ENCODE measurements around the gene HS1BP3. TPM values are rescaled to one million over a fixed set of nuclear protein-coding genes. Genes with fewer than 3 reads are reported as not detected.

The HS1BP3 gene
- total and polyA plus RNA-seq, 2 of the 4 experiments (the other 2 are of a cell fraction), result 9.0 to 14.8 TPM

DNA sequence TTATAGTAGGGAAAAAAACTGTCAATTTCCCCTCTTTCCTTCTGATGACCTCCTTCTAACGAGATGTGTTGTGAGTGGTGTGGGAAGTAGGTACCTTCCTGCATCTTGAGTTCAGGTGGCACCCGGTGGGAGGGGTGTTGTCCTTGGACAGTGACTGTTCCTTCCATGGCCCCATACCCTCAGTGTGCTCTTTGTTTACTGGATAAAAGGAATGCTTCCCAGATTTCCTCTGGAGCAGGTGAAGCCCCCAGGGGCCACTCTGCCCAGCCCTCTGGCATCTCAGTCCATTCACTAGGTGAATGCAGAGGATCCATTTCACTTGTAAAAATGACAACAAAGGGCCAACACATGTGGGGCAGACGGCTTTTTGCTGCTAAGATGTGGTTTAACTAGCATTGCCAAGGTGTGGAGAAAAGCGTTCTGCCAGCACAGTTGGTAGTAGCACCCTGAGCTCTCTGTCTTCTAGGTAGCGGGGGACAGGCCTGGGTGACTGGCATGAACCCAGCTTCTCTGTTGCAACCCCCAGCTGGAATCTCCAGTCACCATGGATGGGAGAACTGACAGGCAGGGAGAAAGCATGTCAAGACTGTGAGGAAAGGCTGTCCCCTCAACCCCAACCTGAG, 22.9 kb upstream of the HS1BP3 start:
- peaks cover 7% of the 10 kb centered on the region; the same call in 1 of the 2 replicates for H3K4me1 ChIP-seq (ENCODE audit: control insufficient read depth, insufficient read depth, low read length)
- TF ChIP-seq MXI1 (IDR thresholded peaks at IDR 0.05; ENCODE audit: borderline replicate concordance, low read depth, low read length) (no peak), ELK1 (IDR thresholded peaks at IDR 0.05; ENCODE audit: borderline replicate concordance, low read depth, low read length) (no peak), MAZ (IDR thresholded peaks at IDR 0.05; ENCODE audit: borderline replicate concordance, low read depth, low read length) (no peak), USF2 (IDR thresholded peaks at IDR 0.05; ENCODE audit: low read depth, low read length) (no peak), BHLHE40 (IDR thresholded peaks at IDR 0.05; ENCODE audit: low read depth, low read length) (no peak), FOS (IDR thresholded peaks at IDR 0.05; ENCODE audit: low read depth, low read length) (no peak), CEBPB (IDR thresholded peaks at IDR 0.05; ENCODE audit: low read depth, low read length) (no peak), RFX5 (IDR thresholded peaks at IDR 0.05; ENCODE audit: low read depth, low read length) (no peak), SMC3 (IDR thresholded peaks at IDR 0.05; ENCODE audit: low read depth, low read length) (no peak), MAFK (IDR thresholded peaks at IDR 0.05; ENCODE audit: low read depth, low read length) (no peak), RCOR1 (IDR thresholded peaks at IDR 0.05; ENCODE audit: insufficient replicate concordance, low read length) (no peak), NFE2L2 (IDR thresholded peaks at IDR 0.05; ENCODE audit: low read depth, low read length) (no peak), CHD1 (IDR thresholded peaks at IDR 0.05; ENCODE audit: low read depth, low read length) (no peak), POLR2A (IDR thresholded peaks at IDR 0.05; ENCODE audit: low read depth, low read length) (no peak), RAD21 (IDR thresholded peaks at IDR 0.05; ENCODE audit: low read length) (no peak)
- TF ChIP-seq, protein P1, sequence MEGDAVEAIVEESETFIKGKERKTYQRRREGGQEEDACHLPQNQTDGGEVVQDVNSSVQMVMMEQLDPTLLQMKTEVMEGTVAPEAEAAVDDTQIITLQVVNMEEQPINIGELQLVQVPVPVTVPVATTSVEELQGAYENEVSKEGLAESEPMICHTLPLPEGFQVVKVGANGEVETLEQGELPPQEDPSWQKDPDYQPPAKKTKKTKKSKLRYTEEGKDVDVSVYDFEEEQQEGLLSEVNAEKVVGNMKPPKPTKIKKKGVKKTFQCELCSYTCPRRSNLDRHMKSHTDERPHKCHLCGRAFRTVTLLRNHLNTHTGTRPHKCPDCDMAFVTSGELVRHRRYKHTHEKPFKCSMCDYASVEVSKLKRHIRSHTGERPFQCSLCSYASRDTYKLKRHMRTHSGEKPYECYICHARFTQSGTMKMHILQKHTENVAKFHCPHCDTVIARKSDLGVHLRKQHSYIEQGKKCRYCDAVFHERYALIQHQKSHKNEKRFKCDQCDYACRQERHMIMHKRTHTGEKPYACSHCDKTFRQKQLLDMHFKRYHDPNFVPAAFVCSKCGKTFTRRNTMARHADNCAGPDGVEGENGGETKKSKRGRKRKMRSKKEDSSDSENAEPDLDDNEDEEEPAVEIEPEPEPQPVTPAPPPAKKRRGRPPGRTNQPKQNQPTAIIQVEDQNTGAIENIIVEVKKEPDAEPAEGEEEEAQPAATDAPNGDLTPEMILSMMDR (conservative IDR thresholded peaks at IDR 0.05; ENCODE audit: low read depth, low read length), result no peak
- no peak overlapping the region for H2BK15ac ChIP-seq (ENCODE audit: low read depth, low read length)
- POLR2A ChIA-PET (ENCODE audit: unreplicated experiment), result no interaction called here
- no peak overlapping the region for H4K5ac ChIP-seq (ENCODE audit: low read depth, low read length)
- H2BK120ac ChIP-seq (ENCODE audit: low read depth, low read length), result no peak overlapping the region
- ATAC-seq (ENCODE audit: low read depth) (no peak), DNase-seq (no peak)
- intact Hi-C loops (cut with micrococcal nuclease) (no loop called here), in situ Hi-C loops (cut with MboI; ENCODE audit: low sequenced_read_pairs) (loop anchor here (25.0 kb wide), 1 partner anchor 1089 kb away; no protein-coding TSS in a partner anchor), dilution Hi-C loops (cut with HindIII; ENCODE audit: low sequenced_read_pairs, unreplicated experiment) (no loop called here)
- H2AK9ac ChIP-seq (replicated peaks; ENCODE audit: low read depth, low read length, poor library complexity), result no peak overlapping the region
- H2BK20ac ChIP-seq (ENCODE audit: low read depth, low read length), result no peak overlapping the region
- H3K14ac ChIP-seq (replicated peaks; ENCODE audit: low read depth, low read length), result no peak overlapping the region
- H3K36me3 ChIP-seq (ENCODE audit: control insufficient read depth, insufficient read depth, low read length), result peaks cover 1% of the 10 kb centered on the region; the same call in 1 of the 2 replicates
- H3K56ac ChIP-seq (ENCODE audit: extremely low read depth, insufficient read depth, low read length), result no peak overlapping the region
- H3K23ac ChIP-seq (ENCODE audit: low read depth, low read length), result no peak overlapping the region
- H3K4me3 ChIP-seq (ENCODE audit: insufficient read depth, low read depth, low read length), result no peak overlapping the region
- no peak overlapping the region for H2AFZ ChIP-seq (replicated peaks; ENCODE audit: low read length, poor library complexity)
- H2AK5ac ChIP-seq (ENCODE audit: low read depth, low read length), result no peak overlapping the region
- H3K9ac ChIP-seq (ENCODE audit: low read depth, low read length), result no peak overlapping the region
- H2BK5ac ChIP-seq (ENCODE audit: low read depth, low read length, poor library complexity, severe bottlenecking), result no peak overlapping the region
- no peak overlapping the region for H3K4ac ChIP-seq (ENCODE audit: low read depth, low read length)
- no peak overlapping the region for H4K91ac ChIP-seq (ENCODE audit: insufficient read depth, low read depth, low read length)
- WGBS, 2 experiments (ENCODE audit: extremely low coverage in 2 of 2, insufficient read length in 1 of 2), result 100% methylated on average over 1 of the region's 5 CpGs; no CpG with 5 or more reads in 1 of the 2 experiments
- peaks cover 42% of the 10 kb centered on the region for H3K27me3 ChIP-seq (ENCODE audit: control insufficient read depth, insufficient read depth, low read length)
- H4K20me1 ChIP-seq (ENCODE audit: insufficient read depth, low read length), result no peaks in the 10 kb centered on the region
- H3K9me3 ChIP-seq (ENCODE audit: control insufficient read depth, insufficient read depth, low read length), result peaks cover 12% of the 10 kb centered on the region; the same call in 1 of the 2 replicates
- H3K79me1 ChIP-seq (ENCODE audit: low read depth in 1 of 2, low read length in 2 of 2), result no peaks in the 10 kb centered on the region
- no peak overlapping the region for H3K18ac ChIP-seq (ENCODE audit: low read depth, low read length)
- BruUV-seq (replicated peaks), result no TSS peak
- no peak overlapping the region for H3K4me2 ChIP-seq (ENCODE audit: low read depth, low read length)
- peaks cover 5% of the 10 kb centered on the region; the same call in 1 of the 2 replicates for H3K9me1 ChIP-seq (ENCODE audit: insufficient read depth, low read length)
- no peak overlapping the region for H4K8ac ChIP-seq (ENCODE audit: low read depth in 2 of 2, low read length in 2 of 2)
- CTCF ChIA-PET, result interaction anchor here (0.6 to 1.4 kb wide), 3 partner anchors 13 to 182 kb away, joined by 3 to 5 read pairs (median 4); no protein-coding TSS in a partner anchor
- H3K27ac ChIP-seq (ENCODE audit: insufficient read depth, low read length), result no peak overlapping the region
